Measurements from ENCODE around the gene SFXN4.
"Not testable (repeated sequence)": the region's sequence is repeated elsewhere in the genome, so short reads cannot be mapped to it uniquely, and the experiment has no call there.

SFXN4 gene

DNA sequence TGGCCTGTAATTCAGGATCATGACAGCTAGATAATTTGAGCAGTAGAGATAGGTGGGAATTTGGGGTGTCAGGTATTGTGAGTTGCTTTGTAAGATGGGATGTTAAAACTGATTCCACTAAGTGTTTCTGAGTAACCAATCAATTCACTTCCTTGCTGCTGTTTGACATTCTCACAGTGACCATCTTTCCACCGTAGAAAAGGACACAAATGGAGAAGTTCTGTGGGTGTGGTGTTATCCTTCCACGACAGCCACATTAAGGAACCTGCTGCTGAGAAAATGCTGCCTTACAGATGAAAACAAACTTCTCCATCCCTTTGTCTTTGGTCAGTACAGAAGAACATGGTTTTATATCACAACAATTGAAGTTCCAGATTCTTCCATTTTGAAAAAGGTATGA, 57.7 kb downstream of the SFXN4 start:
- not testable (repeated sequence) for DNase-seq (ENCODE audit: low spot score)

DNA sequence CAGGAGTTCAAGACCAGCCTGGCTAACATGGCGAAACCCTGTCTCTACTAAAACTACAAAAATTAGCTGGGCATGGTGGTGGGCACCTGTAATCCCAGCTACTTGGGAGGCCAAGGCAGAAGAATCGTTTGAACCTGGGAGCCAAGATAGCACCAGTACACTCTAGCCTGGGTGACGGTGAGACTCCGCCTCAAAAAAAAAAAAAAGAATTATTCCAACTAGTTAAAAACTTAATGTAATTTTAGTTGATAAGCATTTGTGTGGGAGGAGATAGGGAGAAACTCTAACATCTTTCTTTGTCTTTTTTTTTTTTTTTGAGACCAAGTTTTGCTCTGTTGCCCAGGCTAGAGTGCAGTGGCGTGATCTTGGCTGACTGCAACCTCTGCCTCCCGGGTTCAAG, 58.4 kb downstream of the SFXN4 start:
- not testable (repeated sequence) for DNase-seq (ENCODE audit: low spot score)

DNA sequence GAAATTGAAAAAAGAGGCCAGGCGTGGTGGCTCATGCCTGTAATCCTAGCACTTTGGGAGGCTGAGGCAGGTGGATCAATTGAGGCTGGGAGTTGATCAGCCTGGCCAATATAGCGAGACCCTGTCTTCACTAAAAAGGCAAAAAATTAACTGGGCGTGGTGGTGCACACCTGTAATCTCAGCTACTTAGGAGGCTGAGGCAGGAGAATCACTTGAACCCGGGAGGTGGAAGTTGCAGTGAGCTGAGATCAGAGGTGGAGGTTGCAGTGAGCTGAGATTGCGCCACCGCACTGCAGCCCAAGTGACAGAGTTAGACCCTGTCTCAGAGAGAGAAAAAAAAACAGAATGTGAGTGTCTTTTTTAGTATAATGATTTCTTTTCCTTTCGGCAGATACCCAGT, 59.6 kb downstream of the SFXN4 start:
- not testable (repeated sequence) for DNase-seq (ENCODE audit: low spot score)

DNA sequence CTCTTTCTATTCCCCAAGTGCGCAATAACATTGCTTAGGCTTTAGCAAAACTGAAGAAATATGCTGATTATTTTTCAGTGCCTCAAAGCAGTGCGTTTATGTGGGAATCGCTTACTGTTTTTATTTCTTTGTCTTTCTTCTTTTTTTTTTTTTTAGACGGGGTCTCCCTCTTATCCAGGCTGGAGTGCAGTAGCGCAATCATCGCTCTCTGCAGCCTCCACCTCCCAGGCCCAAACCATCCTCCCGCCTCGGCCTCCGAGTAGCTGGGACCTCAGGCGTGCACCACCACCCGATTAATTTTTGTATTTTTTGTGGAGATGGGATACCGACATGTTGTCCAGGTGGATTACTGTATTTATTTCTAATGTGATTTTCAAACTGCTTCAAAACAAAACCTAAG, 60.4 kb downstream of the SFXN4 start:
- DNase-seq (ENCODE audit: low spot score): no peak

DNA sequence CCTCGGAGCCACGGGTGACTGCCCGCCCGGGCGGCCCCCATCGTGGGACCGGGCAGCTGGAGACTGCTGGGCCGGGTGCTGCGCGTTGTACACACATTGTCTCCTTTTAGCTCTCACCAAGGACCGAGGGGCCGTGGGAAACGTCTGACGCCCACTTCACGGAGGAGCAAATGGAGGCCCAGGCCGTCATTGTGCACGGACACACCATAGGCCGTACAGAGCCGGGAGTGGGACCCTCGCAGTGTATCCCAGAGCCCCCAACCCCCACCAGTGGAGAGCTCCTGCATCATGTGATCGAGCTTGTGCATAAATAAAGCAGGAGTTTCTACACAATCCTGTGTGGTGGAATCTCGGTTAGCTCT, 60.9 kb downstream of the SFXN4 start:
- DNase-seq (ENCODE audit: low spot score): no peak

DNA sequence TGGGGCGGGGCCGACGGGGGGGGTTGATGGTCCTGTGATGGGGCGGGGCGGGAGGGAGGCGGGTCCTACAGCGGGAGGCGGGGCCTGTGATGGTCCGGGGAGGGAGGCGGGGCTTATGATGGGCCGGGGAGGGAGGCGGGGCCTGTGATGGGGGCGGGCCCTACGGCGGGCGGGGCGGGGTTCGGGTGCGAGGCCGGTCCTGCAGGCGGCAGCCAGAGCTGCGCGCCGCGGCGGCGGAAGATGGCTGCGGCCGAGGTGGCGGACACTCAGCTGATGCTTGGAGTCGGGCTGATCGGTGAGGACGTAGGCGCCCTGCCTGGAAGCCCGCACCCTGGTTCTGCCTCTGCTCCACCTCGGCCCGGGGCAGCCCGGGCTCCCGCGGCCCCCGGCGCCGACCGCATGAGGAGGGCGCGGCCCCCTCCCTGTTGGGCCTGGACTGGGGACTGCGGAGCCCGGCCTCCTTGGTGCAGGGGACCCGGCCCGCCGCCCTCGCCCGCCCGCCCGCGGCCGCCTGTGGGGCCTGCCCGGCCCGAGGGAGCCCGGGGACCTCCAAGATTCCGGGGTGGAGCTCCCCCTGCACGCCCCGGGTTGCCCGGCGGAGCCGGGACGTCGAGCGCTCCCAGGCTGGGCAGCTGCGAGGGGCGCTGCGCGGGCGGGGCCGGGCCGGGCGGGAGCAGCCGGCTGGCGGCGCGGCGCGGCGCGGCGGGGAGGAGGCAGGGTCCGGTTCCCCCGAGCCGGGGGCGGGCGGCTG, 61.4 kb downstream of the SFXN4 start, which contains the start of gene DENND10:
DENND10 (plus strand) TSS at position 211 of the 751 bp plus-strand sequence; CDS start at position 241, 30 bp downstream.
- DNase-seq (ENCODE audit: low spot score): peak; percentile 76

DNA sequence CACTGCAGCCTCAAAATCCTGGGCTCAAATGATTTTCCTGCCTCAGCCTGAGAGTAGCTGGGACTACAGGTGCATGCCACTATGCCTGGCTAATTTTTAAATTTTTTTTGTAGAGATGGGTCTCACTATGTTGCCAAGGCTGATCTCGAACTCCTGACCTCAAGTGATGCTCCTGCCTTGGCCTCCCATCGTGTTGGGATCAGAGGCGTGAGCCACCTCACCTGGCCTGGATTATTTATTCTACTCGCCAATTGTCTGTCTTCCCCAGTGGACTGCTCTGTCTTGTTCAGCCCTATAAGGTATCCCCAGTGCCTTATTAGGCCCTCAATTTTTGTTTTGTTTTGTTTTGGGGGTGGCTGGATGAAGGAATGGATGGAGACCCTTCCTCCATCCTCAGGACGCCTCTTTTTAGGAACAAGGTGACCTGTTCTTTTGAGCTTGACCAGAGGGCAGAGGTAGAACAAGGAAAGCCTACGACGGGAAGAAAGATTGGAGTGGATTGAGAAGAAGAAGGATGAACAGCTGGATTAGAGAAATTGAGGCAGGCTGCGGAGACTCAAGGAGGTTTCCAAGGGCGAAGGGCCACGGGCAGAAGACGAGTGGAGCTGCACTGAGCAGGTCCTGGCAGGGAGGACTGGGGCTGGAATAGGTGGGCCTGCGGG, 62.1 kb downstream of the SFXN4 start:
- no peak for DNase-seq (ENCODE audit: low spot score)

DNA sequence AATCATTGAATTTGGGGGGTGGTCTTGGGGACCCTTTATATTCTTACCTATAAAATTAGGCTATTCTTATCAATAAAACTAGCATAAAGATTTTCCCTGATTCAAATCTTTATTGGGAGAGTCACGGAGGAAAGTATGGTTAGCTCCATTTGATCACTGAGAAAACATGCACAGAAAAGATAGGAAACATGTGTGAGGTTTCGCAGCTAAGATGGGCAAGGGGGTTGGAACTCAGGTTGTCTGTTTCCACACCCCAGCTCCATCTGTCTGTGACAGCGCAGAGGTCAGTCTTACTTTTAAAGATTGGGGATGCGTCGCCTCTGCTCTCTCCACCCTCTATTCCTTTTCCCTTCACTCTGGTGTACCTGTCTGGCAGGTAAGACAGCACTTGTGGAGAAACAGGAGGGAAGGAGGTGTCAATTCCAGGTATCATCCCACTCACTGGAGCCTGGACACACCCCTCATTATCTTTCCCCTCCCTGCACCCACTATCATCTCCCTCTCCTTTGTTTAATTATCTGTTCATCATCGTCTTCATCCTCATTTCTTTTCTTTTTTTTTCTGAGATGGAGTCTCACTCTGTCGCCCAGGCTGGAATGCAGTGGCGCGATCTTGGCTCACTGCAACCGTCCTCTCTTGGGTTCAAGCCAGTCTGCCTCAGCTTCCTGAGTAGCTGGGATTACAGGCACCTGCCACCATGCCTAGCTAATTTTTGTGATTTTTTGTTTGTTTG, 64.0 kb downstream of the SFXN4 start:
- no peak for DNase-seq (ENCODE audit: low spot score)

DNA sequence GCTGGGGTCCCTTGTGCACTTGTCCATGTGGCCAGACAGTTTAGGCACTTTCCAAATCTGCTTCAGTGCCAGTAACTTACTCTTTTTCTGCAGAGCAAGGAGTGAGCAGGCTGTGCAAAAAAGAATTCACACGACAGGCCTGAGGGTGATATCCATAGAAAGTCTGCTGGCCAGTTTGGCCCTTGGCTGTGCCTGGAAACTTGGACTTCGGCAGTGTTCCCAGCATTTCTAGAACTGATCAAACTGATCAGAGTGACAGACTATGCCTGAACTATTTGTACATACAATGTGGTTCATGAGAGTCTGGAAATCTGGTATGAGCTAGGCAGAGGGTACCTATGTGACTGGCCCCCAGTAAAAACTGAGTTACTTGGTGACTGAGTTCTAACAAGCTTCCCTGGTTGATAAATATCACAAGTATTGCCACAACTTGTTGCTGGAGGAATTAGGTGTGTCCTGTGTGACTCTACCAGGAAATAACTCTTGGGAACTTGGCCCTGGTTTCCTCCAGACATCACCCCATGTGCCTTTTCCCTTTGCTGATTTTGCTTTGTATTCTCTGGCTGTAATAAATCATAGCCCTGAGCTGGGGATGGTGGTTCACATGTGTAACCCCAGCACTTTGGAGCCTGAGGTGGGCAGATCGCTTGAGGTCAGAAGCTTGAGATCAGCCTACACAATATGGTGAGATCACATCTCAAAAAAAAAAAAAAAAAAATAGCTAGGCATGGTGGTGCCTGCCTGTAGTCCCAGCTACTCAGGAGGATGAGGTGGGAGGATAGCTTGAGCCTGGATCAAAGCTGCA, 64.9 kb downstream of the SFXN4 start:
- DNase-seq (ENCODE audit: low spot score): no peak

DNA sequence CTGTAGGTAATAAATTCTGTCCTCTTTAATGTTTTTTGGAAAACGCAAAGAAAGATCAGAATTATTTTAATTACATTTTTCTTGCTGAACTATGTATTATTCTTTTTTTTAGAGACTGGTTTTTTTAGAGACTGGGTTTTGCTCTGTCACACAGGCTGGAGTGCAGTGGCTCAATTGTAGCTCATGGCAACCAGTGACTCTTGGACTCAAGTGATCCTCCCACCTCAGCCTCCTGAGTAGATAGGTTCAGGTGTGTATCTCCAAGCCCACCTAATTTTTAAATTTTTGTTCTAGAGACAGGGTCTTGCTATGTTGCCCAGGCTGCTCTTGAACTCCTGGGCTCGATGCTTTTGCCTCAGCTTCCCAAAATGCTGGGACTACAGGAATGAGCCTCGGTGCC, 66.9 kb downstream of the SFXN4 start:
- no peak for DNase-seq (ENCODE audit: low spot score)

DNA sequence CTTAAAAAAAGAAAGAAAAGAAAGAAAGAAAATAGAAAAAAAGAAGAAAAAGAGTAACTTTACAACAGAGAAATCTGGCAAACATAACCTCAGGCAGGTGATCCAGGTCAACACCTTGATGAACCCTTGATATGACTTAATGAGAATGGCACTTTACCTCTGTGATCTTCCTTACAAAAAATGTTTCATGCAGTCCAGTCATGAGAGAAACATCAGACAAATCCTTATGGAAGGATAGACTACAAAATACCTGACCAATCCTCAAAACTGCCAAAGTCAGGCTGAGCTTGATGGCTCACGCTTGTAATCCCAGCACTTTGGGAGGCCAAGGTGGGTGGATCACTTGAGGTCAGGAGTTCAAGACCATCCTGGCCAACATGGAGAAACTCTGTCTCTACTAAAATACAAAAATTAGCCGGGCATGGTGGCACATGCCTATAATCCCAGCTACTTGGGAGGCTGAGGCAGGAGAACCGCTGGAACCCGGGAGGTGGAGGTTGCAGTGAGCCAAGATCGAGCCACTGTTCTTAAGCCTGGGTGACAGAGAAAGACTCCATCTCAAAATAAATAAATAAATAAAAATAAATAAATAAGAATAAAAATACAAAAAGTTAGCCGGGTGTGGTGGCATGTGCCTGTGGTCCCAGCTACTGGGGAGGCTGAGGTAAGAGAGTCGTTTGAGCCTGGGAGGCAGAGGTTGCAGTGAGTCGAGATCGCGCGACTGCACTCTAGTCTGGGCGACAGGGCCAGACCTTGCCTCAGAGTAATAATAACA, 68.7 kb downstream of the SFXN4 start:
- DNase-seq (ENCODE audit: low spot score): not testable (repeated sequence)

DNA sequence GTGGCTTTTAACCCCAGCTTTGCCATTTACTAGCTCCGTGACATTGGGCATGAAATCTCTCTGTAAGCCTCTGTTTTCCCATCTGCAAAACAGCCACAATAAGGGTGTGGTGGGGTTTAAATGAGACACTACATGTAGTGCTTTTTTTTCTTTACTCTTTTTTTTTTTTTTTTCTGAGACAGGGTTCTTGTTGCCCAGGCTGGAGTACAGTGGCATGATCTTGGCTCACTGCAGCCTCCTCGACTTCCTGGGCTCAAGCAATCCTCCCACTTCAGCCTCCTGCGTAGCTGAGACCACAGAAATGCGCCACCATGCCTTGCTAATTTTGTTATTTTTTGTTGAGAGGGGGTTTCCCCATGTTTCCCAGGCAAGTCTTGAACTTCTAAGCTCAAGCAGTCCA, 69.9 kb downstream of the SFXN4 start:
- DNase-seq (ENCODE audit: low spot score): no peak

DNA sequence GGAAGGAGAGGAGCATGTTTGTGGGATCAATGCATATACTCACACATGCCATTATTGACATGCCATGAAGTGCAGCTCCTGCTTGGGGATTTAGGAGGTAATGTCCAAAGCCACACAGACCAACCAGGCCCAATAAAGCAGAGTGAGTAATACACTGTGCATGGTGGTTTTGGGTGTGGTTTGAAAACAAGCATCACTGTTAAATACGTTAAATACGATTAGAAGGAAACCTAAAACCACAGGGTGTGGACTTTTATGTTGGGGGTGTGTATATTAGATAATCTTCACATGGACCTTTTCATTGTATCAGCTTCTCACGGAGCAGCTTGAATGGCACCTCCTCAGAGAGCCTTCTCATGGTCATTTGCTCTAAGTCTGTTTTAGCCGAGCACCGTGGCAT, 74.5 kb downstream of the SFXN4 start:
- peak; percentile 57 for DNase-seq (ENCODE audit: low spot score)
